MCF 10A (cell line): ENCODE results near the gene MIB2. TPM values are rescaled to one million over a fixed set of nuclear protein-coding genes. Genes with fewer than 3 reads are reported as not detected.

Source experiments
- BruUV-seq: library from RNA; stranded (reverse); fragments of 400-500 nt; replicated peaks from 2 replicates; lab custom pipeline; 2021; lab: Mats Ljungman, UMichigan
- CTCF ChIA-PET: fragments of 300-600 bp; sonication (Branson Sonifier 250); formaldehyde crosslinking; extraction: SDS; loops from one replicate; lab custom pipeline; 2021; ENCODE audit warnings: antibody characterized with exemption, inconsistent platforms; lab: Yijun Ruan, JAX
- POLR2A ChIA-PET: fragments of 300-600, 350-650 bp; sonication (Branson Sonifier 250); formaldehyde crosslinking; extraction: SDS; loops from one replicate; lab custom pipeline; 2020; ENCODE audit warnings: antibody characterized with exemption, inconsistent platforms; lab: Yijun Ruan, JAX
- DNase-seq: peaks from one replicate; pipeline ENCODE4 v3.0.0-alpha.2; 2018; ENCODE audit not compliant: unreplicated experiment
- H3K27ac Mint-ChIP-seq: one replicate; pipeline ENCODE4 v1.8.0; 2022; ENCODE audit warnings: mild to moderate bottlenecking, low read depth, mixed read lengths; ENCODE audit not compliant: unreplicated experiment
- H3K27me3 Mint-ChIP-seq: one replicate; pipeline ENCODE4 v1.8.0; 2022; ENCODE audit warnings: mixed read lengths; ENCODE audit not compliant: insufficient read depth, unreplicated experiment
- H3K36me3 Mint-ChIP-seq: one replicate; pipeline ENCODE4 v1.8.0; 2022; ENCODE audit warnings: mild to moderate bottlenecking, moderate library complexity, mixed read lengths; ENCODE audit not compliant: insufficient read depth, unreplicated experiment
- H3K4me1 Mint-ChIP-seq: one replicate; pipeline ENCODE4 v1.8.0; 2022; ENCODE audit warnings: mixed read lengths; ENCODE audit not compliant: insufficient read depth, unreplicated experiment
- H3K4me3 Mint-ChIP-seq: one replicate; pipeline ENCODE4 v1.8.0; 2022; ENCODE audit warnings: mild to moderate bottlenecking, moderate library complexity, mixed read lengths; ENCODE audit not compliant: unreplicated experiment
- H3K9me3 Mint-ChIP-seq: one replicate; pipeline ENCODE4 v1.8.0; 2022; ENCODE audit warnings: mixed read lengths; ENCODE audit not compliant: unreplicated experiment
- CTCF ChIP-seq: fragments of 200-600 bp; IDR thresholded peaks from one replicate; pipeline ENCODE4 v1.8.0; 2022; ENCODE audit warnings: antibody characterized with exemption, mild to moderate bottlenecking; ENCODE audit not compliant: unreplicated experiment
- intact Hi-C: fragments of 100-400 bp; cut with micrococcal nuclease; formaldehyde crosslinking; loops from 2 replicates; pipeline ENCODE4 v1.14.1; 2022
- total RNA-seq: library from RNA; stranded (reverse); gene quantifications from 2 replicates; pipeline ENCODE4 v1.2.3, GENCODE V29; 2022

Gene MIB2
- total RNA-seq, 1 experiment from 2014 or later, result 46.4 TPM

DNA sequence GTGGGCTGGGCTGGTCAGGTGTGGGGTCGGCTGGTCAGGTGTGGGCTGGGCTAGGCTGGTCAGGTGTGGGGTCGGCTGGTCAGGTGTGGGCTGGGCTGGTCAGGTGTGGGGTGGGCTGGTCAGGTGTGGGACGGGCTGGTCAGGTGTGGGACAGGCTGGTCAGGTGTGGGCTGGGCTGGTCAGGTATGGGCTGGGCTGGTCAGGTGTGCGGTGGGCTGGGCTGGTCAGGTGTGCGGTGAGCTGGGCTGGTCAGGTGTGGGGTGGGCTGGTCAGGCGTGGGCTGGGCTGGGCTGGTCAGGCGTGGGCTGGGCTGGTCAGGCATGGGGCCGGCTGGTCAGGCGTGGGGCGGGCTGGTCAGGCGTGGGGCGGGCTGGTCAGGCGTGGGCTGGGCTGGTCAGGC lies 9.1 kb upstream of the MIB2 start:
- intact Hi-C loops, result no loop called here
- Mint-ChIP-seq H3K27me3 (no peaks in the 10 kb centered on the region), H3K4me3 (no peak overlapping the region), H3K36me3 (no peaks in the 10 kb centered on the region), H3K27ac (no peak overlapping the region), H3K4me1 (no peaks in the 10 kb centered on the region), H3K9me3 (no peaks in the 10 kb centered on the region)
- ChIA-PET POLR2A (no interaction called here), CTCF (no interaction called here)
- no TSS peak for BruUV-seq
- no peak for TF ChIP-seq CTCF
- no peak for DNase-seq

DNA sequence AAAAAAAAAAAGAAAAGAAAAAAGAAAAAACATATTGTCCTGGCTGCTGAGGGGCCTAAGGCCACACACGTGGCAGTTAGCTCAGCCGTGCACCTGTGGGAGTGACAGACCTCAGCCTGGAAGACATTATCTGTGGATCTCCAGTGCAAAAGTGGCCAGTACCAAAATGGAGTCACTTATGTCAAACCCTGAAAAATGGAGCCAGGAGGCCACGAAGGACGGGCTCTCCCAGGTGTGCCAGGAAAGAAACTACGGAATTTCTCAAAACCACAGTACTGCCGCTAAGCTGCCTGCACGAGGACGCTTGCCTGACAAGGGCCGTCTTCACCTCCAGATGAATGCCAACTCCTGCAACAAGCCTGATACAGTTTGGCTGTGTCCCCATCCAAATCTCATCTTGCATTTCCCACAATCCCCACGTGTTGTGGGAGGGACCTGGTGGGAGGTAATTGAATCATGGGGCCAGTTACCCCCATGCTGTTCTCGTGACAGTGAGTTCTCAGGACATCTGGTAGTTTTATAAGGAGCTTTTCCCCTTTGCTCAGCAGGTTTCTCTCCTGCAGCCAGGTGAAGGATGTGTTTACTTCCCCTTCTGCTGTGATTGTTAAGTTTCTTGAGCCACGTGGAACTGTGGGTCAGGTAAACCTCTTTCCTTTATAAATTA lies 5.3 kb upstream of the MIB2 start:
- Mint-ChIP-seq H3K27ac (no peak overlapping the region), H3K27me3 (no peaks in the 10 kb centered on the region), H3K4me3 (no peak overlapping the region), H3K4me1 (peaks cover 15% of the 10 kb centered on the region), H3K36me3 (no peaks in the 10 kb centered on the region), H3K9me3 (no peaks in the 10 kb centered on the region)
- ChIA-PET CTCF (no interaction called here), POLR2A (interaction anchor here (0.7 kb wide), 1 partner anchor 235 kb away, joined by 3 read pairs; the partner anchor contains the start of gene AURKAIP1)
- TF ChIP-seq CTCF, result no peak
- no peak for DNase-seq
- intact Hi-C loops, result no loop called here
- BruUV-seq, result no TSS peak

GRCh38 chr1:1610796-1611195 lies 4.5 kb upstream of the MIB2 start:
- no peaks in the 10 kb centered on the region for H3K27me3 Mint-ChIP-seq
- H3K4me1 Mint-ChIP-seq, result peaks cover 15% of the 10 kb centered on the region
- CTCF ChIA-PET, result no interaction called here
- H3K36me3 Mint-ChIP-seq, result no peaks in the 10 kb centered on the region
- intact Hi-C loops, result no loop called here
- POLR2A ChIA-PET, result no interaction called here
- H3K27ac Mint-ChIP-seq, result no peak overlapping the region
- no peak overlapping the region for H3K4me3 Mint-ChIP-seq
- DNase-seq, result no peak
- TF ChIP-seq CTCF, result no peak
- H3K9me3 Mint-ChIP-seq, result no peaks in the 10 kb centered on the region
- BruUV-seq, result no TSS peak

DNA sequence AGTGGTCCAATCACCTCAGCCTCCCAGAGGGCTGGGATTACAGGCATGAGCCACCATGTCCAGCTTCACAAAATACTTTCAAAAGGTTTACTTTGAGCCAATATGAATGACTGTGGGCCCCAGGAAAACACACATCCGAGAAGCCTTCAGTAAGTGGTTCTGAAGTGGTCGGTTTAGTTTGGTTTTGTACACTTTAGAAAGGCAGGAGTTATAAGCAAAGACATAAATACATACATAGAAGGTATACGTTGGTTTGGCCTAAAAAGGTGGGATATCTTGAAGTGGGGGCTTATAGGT lies 3.2 kb upstream of the MIB2 start:
- H3K36me3 Mint-ChIP-seq, result no peaks in the 10 kb centered on the region
- no peaks in the 10 kb centered on the region for H3K27me3 Mint-ChIP-seq
- TF ChIP-seq CTCF, result no peak
- H3K4me1 Mint-ChIP-seq, result peaks cover 15% of the 10 kb centered on the region
- no TSS peak for BruUV-seq
- POLR2A ChIA-PET, result interaction anchor here (0.6 kb wide), 1 partner anchor 302 kb away, joined by 3 read pairs; no protein-coding TSS in a partner anchor
- H3K9me3 Mint-ChIP-seq, result no peaks in the 10 kb centered on the region
- CTCF ChIA-PET, result interaction anchor here (0.6 kb wide), 1 partner anchor 14 kb away, joined by 3 read pairs; no protein-coding TSS in a partner anchor
- intact Hi-C loops, result no loop called here
- DNase-seq, result no peak
- no peak overlapping the region for H3K27ac Mint-ChIP-seq
- no peak overlapping the region for H3K4me3 Mint-ChIP-seq
